ENCODE results near the gene TMEM271.

The TMEM271 gene

DNA sequence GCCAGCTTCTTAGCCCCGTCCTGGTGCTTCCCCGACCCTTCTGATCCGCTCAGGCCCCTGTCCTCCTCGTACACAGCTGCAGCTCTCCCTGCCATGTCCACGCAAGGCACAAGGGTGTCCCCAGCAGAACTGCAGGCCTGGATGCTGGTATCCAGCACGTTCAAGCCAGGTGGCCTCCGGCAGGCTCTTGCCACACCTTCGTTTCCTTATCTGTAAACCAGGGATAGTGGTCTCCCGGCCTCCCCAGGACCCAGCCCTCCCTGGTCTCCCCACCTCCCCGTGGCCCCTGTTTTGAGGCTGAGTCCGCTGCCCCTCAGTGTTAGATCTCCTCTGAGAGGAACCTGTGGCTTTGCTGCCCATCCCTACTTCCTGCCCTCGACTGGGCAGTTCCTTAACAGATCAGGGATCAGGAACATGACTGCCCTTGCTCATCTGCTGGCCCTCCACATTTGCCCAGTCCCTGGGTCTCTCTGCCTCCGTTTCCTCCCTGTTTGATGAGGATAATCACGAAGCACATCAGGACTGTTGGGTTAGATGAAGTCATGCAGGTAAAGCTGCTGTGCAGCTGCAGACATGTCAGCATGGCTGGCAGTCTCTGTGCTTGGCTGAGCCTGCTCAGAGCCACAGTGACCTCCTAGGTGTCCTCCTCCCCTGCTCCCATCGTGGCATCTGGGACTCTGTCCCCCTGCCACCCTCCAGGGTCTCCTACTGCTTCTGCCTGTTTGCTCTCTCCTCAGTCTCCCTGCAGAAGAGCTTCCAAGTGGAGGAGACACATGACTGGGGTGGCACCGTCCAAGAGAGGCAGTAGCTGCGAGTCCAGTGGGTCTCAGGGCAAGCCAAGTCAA, 44.2 kb downstream of the TMEM271 start:
- Histone ChIP-seq H2AK5ac (ENCODE audit: low read length, severe bottlenecking) (no peak overlapping the region), H3K18ac (ENCODE audit: low read depth in 1 of 2, low read length in 2 of 2) (no peak overlapping the region), H3K9ac (ENCODE audit: low read length) (no peak overlapping the region), H2BK15ac (ENCODE audit: low read depth, poor library complexity, severe bottlenecking) (no peak overlapping the region), H3K14ac (ENCODE audit: low read length in 2 of 2) (no peak overlapping the region), H4K8ac (ENCODE audit: low read length) (no peak overlapping the region), H3K4me1 (ENCODE audit: control insufficient read depth, insufficient read depth, low read depth, low read length) (peaks cover 1% of the 10 kb centered on the region), H2BK5ac (ENCODE audit: low read depth, low read length, poor library complexity, severe bottlenecking) (no peak overlapping the region), H3K27ac (ENCODE audit: low read length, poor library complexity, severe bottlenecking) (no peak overlapping the region), H3K4ac (ENCODE audit: low read depth in 1 of 2, low read length in 2 of 2) (no peak overlapping the region), H3K9me3 (ENCODE audit: control insufficient read depth, low read length) (no peaks in the 10 kb centered on the region), H3K4me3 (ENCODE audit: insufficient read depth in 1 of 2, low read depth in 1 of 2, low read length in 2 of 2) (no peak overlapping the region), H2AFZ (ENCODE audit: low read depth, low read length) (no peak overlapping the region), H3K23ac (ENCODE audit: low read length in 2 of 2) (no peak overlapping the region), H3K4me2 (ENCODE audit: low read length, poor library complexity, severe bottlenecking) (no peak overlapping the region), H2BK120ac (ENCODE audit: low read depth, low read length) (no peak overlapping the region), H3K36me3 (ENCODE audit: control insufficient read depth in 1 of 2, insufficient read depth in 2 of 2, low read depth in 1 of 2, low read length in 2 of 2) (peaks cover 87 to 95% of the 10 kb centered on the region in 2 experiments), H2BK12ac (ENCODE audit: low read length in 2 of 2) (no peak overlapping the region), H3K79me1 (replicated peaks; ENCODE audit: low read length, poor library complexity, severe bottlenecking) (peaks cover 42% of the 10 kb centered on the region), H4K91ac (ENCODE audit: low read length) (no peak overlapping the region), H3K27me3 (ENCODE audit: control insufficient read depth in 1 of 2, insufficient read depth in 1 of 2, low read length in 2 of 2) (no peaks in the 10 kb centered on the region)
- no peak for DNase-seq
- 97% methylated on average over 17 of the region's 17 CpGs for WGBS

DNA sequence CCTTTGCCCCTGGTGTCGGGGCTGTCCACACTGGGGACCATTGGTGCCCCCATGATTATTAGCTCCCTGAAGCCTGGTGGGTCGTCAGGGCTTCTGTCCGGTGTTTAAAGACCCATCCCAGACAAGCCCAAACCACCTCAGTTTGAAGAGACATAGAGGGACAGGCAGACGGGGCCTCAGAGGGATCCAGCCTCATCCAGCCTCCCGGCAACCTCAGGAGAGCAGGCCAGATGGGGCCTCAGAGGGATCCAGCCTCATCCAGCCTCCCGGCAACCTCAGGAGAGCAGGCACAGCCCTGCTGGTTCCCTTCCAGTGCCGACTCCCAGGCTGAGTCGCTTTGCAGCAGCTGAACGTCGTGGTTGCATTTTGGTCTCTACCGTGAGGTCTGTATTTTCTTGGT, 45.0 kb downstream of the TMEM271 start:
- peaks cover 44% of the 10 kb centered on the region for H3K79me1 ChIP-seq (replicated peaks; ENCODE audit: low read length, poor library complexity, severe bottlenecking)
- H2BK12ac ChIP-seq (ENCODE audit: low read length in 2 of 2) = no peak overlapping the region
- no peak overlapping the region for H3K23ac ChIP-seq (ENCODE audit: low read length in 2 of 2)
- no peak overlapping the region for H2BK120ac ChIP-seq (ENCODE audit: low read depth, low read length)
- no peak overlapping the region for H3K9ac ChIP-seq (ENCODE audit: low read length)
- no peaks in the 10 kb centered on the region for H3K27me3 ChIP-seq (ENCODE audit: control insufficient read depth in 1 of 2, insufficient read depth in 1 of 2, low read length in 2 of 2)
- H4K91ac ChIP-seq (ENCODE audit: low read length) = no peak overlapping the region
- H3K4me2 ChIP-seq (ENCODE audit: low read length, poor library complexity, severe bottlenecking) = no peak overlapping the region
- no peak overlapping the region for H2AFZ ChIP-seq (ENCODE audit: low read depth, low read length)
- H3K14ac ChIP-seq (ENCODE audit: low read length in 2 of 2) = no peak overlapping the region
- no peak overlapping the region for H3K4me3 ChIP-seq (ENCODE audit: insufficient read depth in 1 of 2, low read depth in 1 of 2, low read length in 2 of 2)
- H4K8ac ChIP-seq (ENCODE audit: low read length) = no peak overlapping the region
- WGBS = 95% methylated on average over 11 of the region's 11 CpGs
- peaks cover 1% of the 10 kb centered on the region for H3K4me1 ChIP-seq (ENCODE audit: control insufficient read depth, insufficient read depth, low read depth, low read length)
- DNase-seq = no peak
- peaks cover 87 to 95% of the 10 kb centered on the region in 2 experiments for H3K36me3 ChIP-seq (ENCODE audit: control insufficient read depth in 1 of 2, insufficient read depth in 2 of 2, low read depth in 1 of 2, low read length in 2 of 2)
- H2BK15ac ChIP-seq (ENCODE audit: low read depth, poor library complexity, severe bottlenecking) = no peak overlapping the region
- no peak overlapping the region for H2BK5ac ChIP-seq (ENCODE audit: low read depth, low read length, poor library complexity, severe bottlenecking)
- no peak overlapping the region for H3K27ac ChIP-seq (ENCODE audit: low read length, poor library complexity, severe bottlenecking)
- H3K4ac ChIP-seq (ENCODE audit: low read depth in 1 of 2, low read length in 2 of 2) = no peak overlapping the region
- H3K9me3 ChIP-seq (ENCODE audit: control insufficient read depth, low read length) = no peaks in the 10 kb centered on the region
- H2AK5ac ChIP-seq (ENCODE audit: low read length, severe bottlenecking) = no peak overlapping the region
- no peak overlapping the region for H3K18ac ChIP-seq (ENCODE audit: low read depth in 1 of 2, low read length in 2 of 2)

DNA sequence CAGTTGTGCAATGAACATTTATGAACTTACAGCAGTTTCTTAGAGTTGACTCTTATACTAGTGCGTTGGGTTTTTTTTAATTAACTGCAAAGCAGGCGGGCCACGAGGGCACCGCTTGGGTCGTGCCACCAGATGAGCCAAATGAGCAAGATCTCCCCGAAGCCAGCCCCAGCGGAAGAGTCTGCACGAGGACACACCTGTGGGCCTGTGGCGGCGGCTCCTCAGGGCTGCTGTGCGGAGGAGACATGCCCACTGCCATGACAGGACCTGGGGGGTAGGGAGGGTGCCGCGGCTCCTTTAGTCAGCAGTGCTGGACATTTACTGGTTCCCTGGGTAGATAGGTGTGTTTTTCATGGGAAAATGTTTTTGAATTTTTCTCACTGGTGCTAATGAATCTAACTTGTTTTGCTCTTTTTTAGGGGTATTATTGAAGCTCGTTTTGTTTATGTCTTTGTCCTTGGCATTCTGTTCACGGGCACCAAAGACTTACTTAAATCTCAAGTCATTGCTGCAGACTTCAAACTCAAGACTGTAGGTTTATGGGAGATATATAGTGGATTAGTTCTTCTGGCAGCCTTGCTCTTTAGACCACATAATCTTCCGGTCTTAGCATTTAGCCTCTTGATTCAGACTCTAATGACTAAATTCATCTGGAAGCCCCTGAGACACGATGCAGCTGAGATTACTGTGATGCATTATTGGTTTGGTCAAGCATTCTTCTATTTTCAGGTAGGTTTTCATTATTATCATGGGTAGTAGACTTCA, 45.9 kb downstream of the TMEM271 start:
- H2AFZ ChIP-seq (ENCODE audit: low read depth, low read length) = no peak overlapping the region
- no peak overlapping the region for H3K27ac ChIP-seq (ENCODE audit: low read length, poor library complexity, severe bottlenecking)
- H3K27me3 ChIP-seq (ENCODE audit: control insufficient read depth in 1 of 2, insufficient read depth in 1 of 2, low read length in 2 of 2) = no peaks in the 10 kb centered on the region
- H3K4me3 ChIP-seq (ENCODE audit: insufficient read depth in 1 of 2, low read depth in 1 of 2, low read length in 2 of 2) = no peak overlapping the region
- no peak overlapping the region for H2BK15ac ChIP-seq (ENCODE audit: low read depth, poor library complexity, severe bottlenecking)
- no peak overlapping the region for H2BK12ac ChIP-seq (ENCODE audit: low read length in 2 of 2)
- no peak overlapping the region for H3K14ac ChIP-seq (ENCODE audit: low read length in 2 of 2)
- H4K8ac ChIP-seq (ENCODE audit: low read length) = no peak overlapping the region
- no peak overlapping the region for H4K91ac ChIP-seq (ENCODE audit: low read length)
- H2BK5ac ChIP-seq (ENCODE audit: low read depth, low read length, poor library complexity, severe bottlenecking) = no peak overlapping the region
- H3K79me1 ChIP-seq (replicated peaks; ENCODE audit: low read length, poor library complexity, severe bottlenecking) = peaks cover 46% of the 10 kb centered on the region
- no peak overlapping the region for H3K4me2 ChIP-seq (ENCODE audit: low read length, poor library complexity, severe bottlenecking)
- no peak overlapping the region for H2BK120ac ChIP-seq (ENCODE audit: low read depth, low read length)
- peaks cover 87 to 95% of the 10 kb centered on the region in 2 experiments for H3K36me3 ChIP-seq (ENCODE audit: control insufficient read depth in 1 of 2, insufficient read depth in 2 of 2, low read depth in 1 of 2, low read length in 2 of 2)
- no peak overlapping the region for H3K23ac ChIP-seq (ENCODE audit: low read length in 2 of 2)
- H2AK5ac ChIP-seq (ENCODE audit: low read length, severe bottlenecking) = no peak overlapping the region
- H3K4ac ChIP-seq (ENCODE audit: low read depth in 1 of 2, low read length in 2 of 2) = no peak overlapping the region
- peaks cover under 1% of the 10 kb centered on the region for H3K4me1 ChIP-seq (ENCODE audit: control insufficient read depth, insufficient read depth, low read depth, low read length)
- WGBS = 91% methylated on average over 15 of the region's 17 CpGs
- no peak overlapping the region for H3K9ac ChIP-seq (ENCODE audit: low read length)
- no peak overlapping the region for H3K18ac ChIP-seq (ENCODE audit: low read depth in 1 of 2, low read length in 2 of 2)
- DNase-seq = no peak
- no peaks in the 10 kb centered on the region for H3K9me3 ChIP-seq (ENCODE audit: control insufficient read depth, low read length)

DNA sequence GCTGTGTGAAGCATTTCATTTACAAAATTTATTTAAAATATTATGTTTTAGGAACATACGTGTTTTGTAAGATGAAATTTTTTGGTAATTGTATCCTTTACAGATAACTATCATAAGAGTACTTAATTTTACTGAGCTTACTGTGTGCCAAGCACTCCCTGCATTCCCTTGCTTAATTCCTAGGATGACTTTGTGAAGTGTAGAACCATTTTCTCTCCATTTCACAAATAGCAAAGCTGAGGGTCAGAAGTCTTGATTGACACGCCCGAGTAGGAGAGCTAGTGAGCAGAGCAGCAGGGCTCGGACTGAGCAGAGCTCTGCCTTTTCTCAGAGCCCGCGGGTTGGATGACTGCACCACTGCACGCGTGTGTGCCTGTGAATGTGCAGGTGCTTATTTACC, 46.5 kb downstream of the TMEM271 start:
- WGBS = 97% methylated on average over 6 of the region's 8 CpGs

More for the DNA sequence above, 46.5 kb downstream of the TMEM271 start:
- H3K4ac ChIP-seq (ENCODE audit: low read depth in 1 of 2, low read length in 2 of 2) = no peak overlapping the region
- H2BK120ac ChIP-seq (ENCODE audit: low read depth, low read length) = no peak overlapping the region
- no peaks in the 10 kb centered on the region for H3K4me1 ChIP-seq (ENCODE audit: control insufficient read depth, insufficient read depth, low read depth, low read length)
- no peak overlapping the region for H2BK15ac ChIP-seq (ENCODE audit: low read depth, poor library complexity, severe bottlenecking)
- no peak overlapping the region for H2AK5ac ChIP-seq (ENCODE audit: low read length, severe bottlenecking)
- H3K79me1 ChIP-seq (replicated peaks; ENCODE audit: low read length, poor library complexity, severe bottlenecking) = peaks cover 46% of the 10 kb centered on the region
- no peak overlapping the region for H3K18ac ChIP-seq (ENCODE audit: low read depth in 1 of 2, low read length in 2 of 2)
- H2AFZ ChIP-seq (ENCODE audit: low read depth, low read length) = no peak overlapping the region
- H3K14ac ChIP-seq (ENCODE audit: low read length in 2 of 2) = no peak overlapping the region
- DNase-seq = no peak
- no peak overlapping the region for H3K27ac ChIP-seq (ENCODE audit: low read length, poor library complexity, severe bottlenecking)
- no peak overlapping the region for H3K4me3 ChIP-seq (ENCODE audit: insufficient read depth in 1 of 2, low read depth in 1 of 2, low read length in 2 of 2)
- H4K91ac ChIP-seq (ENCODE audit: low read length) = no peak overlapping the region
- no peak overlapping the region for H4K8ac ChIP-seq (ENCODE audit: low read length)
- H3K9me3 ChIP-seq (ENCODE audit: control insufficient read depth, low read length) = no peaks in the 10 kb centered on the region
- no peak overlapping the region for H3K9ac ChIP-seq (ENCODE audit: low read length)
- peaks cover 86 to 95% of the 10 kb centered on the region in 2 experiments for H3K36me3 ChIP-seq (ENCODE audit: control insufficient read depth in 1 of 2, insufficient read depth in 2 of 2, low read depth in 1 of 2, low read length in 2 of 2)
- no peak overlapping the region for H3K23ac ChIP-seq (ENCODE audit: low read length in 2 of 2)
- H3K27me3 ChIP-seq (ENCODE audit: control insufficient read depth in 1 of 2, insufficient read depth in 1 of 2, low read length in 2 of 2) = no peaks in the 10 kb centered on the region
- no peak overlapping the region for H2BK5ac ChIP-seq (ENCODE audit: low read depth, low read length, poor library complexity, severe bottlenecking)
- H2BK12ac ChIP-seq (ENCODE audit: low read length in 2 of 2) = no peak overlapping the region
- H3K4me2 ChIP-seq (ENCODE audit: low read length, poor library complexity, severe bottlenecking) = no peak overlapping the region

Measured in mesenchymal stem cell (in vitro differentiated cells and primary cell).